T-helper 1 cell treated with Interleukin-12 subunit alpha and Interleukin-12 subunit beta and Interleukin-4 antibody, amounts not matched to agents 30 ng/mL and 1 ng/mL, for 36 hours (primary cell): ENCODE results near the gene CLNK. TPM values are rescaled to one million over a fixed set of nuclear protein-coding genes. Genes with fewer than 3 reads are reported as not detected.
"Not testable (repeated sequence)": the region's sequence is repeated elsewhere in the genome, so short reads cannot be mapped to it uniquely, and the experiment has no call there.

ENCODE experiments used
- intact Hi-C: fragments of 100-400 bp; cut with micrococcal nuclease; formaldehyde crosslinking; loops from one replicate; pipeline ENCODE4 v1.15.1; 2024
- total RNA-seq: library from RNA; stranded (reverse); gene quantifications from 2 replicates; pipeline ENCODE4 v1.2.3, GENCODE V29; 2022

CLNK gene
- total RNA-seq, 1 donor from 2014 or later: not detected

GRCh38 chr4:10582059-10582686 lies 102.4 kb downstream of the CLNK start:
- intact Hi-C loops: loop anchor here (1.0 to 5.0 kb wide), 7 partner anchors 134 to 1185 kb away; no protein-coding TSS in a partner anchor

GRCh38 chr4:10581022-10581421 lies 103.5 kb downstream of the CLNK start:
- intact Hi-C loops: loop anchor here (5.0 kb wide), 2 partner anchors 371 to 1186 kb away; no protein-coding TSS in a partner anchor

DNA sequence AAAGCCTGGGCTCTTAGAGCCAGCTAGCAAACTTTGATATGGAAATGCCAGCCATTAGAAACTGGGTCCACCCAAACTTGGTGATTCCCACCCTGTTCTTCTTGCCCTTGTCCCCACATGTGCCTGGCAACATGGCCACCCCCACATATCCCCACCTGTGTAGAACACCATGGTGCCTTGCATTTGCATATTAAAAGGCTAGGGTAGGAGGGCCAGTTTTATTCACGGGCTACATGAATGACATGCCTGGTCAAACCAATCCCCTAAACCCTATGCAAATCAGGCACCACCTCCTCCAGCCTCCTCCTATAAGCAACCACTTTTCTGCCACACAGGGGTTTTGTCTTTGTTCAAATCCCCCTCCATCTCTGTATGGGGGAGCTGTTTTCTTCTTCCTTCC lies 104.9 kb downstream of the CLNK start:
- intact Hi-C loops: loop anchor here (5.0 kb wide), 2 partner anchors 373 to 1188 kb away; no protein-coding TSS in a partner anchor

DNA sequence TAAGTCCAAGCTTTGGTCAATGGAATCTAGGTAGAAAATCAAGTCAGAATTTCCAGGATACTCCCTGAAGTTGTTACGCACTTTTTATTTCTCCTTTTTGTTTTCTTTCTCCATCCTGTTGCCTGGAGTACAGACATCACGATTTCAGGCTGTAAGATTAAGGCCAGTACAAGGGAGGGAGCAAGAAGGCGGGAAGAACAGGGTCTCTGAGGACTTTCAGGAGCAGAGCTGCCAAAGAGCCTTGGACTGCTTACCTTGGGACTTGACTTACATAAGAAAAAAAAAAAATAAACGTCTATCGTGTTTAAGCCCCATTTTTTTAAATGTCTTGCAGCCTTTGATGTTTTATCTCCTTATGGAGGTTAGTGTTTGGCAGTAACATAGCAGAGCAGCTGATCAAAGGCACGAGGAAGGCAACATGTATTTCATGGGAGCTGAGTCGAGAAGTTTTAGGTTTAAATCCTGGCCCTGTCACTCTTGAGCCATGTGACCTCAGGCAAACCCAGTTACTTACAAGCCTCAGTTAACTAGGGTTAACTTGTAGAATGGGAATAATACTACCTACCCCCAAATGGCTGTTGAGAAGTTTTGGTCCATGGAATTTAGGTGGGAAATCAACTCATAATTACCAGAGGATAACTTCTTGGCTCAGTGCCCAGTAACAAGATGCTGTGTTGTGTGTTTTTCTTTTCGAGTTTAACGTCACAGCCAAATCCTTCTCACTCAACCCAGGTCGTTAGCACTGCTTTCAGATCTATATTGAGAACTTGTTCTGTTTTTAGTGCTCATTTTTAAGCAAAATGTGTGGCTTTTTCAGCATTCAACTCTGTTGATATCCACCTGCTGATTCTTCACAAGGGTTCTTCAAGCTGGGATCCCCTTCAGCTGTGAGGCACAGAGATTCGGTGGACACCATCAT lies 106.8 kb downstream of the CLNK start:
- intact Hi-C loops: no loop called here

- intact Hi-C loops: no loop called here
Observed at GRCh38 chr4:10577018-10577417, 107.5 kb downstream of the CLNK start.

DNA sequence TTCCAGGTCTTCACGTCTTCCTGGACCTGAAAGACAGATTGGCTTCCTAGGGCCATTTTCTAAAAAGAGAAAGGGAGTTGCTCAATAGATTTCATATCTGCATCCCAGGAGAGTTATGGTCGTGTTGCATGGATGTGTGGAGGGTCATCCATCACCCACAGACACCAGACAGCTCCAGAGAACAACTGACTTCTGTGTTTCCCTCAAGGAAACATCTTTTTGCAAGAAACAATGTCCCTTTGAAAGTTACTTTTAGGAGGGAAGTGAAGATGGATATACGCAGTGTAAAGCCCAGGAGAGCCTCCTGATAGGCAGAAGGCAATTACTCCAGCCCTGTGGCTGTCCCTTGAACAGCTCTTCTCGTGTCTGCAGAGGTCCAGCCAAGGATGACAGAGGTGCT lies 108.3 kb downstream of the CLNK start:
- intact Hi-C loops: no loop called here

GRCh38 chr4:10575414-10575813 lies 109.2 kb downstream of the CLNK start:
- intact Hi-C loops: no loop called here

DNA sequence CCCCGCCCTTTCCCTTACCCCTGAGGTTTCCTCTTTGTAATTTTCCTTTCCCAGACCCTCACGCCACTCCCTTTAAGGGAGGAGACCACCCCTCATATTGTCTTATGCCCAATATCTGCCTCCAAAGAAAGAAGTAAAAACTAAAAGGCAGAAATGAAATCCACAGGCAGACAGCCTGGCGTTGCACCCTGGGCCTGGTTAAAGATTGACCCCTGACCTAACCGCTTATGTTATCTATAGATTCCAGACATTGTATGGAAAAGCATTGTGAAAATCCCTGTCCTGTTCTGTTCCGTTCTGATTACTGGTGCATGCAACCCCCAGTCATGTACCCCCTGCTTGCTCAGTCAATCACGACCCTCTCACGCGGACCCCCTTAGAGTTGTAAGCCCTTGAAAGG lies 110.0 kb downstream of the CLNK start:
- intact Hi-C loops: not testable (repeated sequence)

GRCh38 chr4:10571909-10572308 lies 112.7 kb downstream of the CLNK start:
- intact Hi-C loops: no loop called here

DNA sequence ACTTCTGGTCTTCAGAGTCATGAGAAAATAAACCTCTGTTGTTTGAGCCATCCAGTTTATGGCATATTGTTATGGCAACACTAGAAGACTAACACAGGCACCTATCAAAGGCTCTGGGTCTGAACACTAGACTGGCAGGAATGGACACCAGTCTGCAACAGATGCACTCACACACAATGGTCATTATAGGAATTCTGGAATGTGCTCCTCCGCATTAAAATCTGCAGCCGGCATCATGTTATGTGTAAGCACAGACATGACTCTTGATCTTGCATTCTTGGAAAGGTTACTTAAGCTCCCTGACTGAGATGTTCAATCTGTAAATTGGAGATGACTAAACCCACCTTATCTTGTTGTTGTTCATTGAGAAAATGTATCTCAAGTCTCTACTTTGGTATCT lies 115.1 kb downstream of the CLNK start:
- intact Hi-C loops: no loop called here

GRCh38 chr4:10567766-10568165 lies 116.8 kb downstream of the CLNK start:
- intact Hi-C loops: no loop called here

DNA sequence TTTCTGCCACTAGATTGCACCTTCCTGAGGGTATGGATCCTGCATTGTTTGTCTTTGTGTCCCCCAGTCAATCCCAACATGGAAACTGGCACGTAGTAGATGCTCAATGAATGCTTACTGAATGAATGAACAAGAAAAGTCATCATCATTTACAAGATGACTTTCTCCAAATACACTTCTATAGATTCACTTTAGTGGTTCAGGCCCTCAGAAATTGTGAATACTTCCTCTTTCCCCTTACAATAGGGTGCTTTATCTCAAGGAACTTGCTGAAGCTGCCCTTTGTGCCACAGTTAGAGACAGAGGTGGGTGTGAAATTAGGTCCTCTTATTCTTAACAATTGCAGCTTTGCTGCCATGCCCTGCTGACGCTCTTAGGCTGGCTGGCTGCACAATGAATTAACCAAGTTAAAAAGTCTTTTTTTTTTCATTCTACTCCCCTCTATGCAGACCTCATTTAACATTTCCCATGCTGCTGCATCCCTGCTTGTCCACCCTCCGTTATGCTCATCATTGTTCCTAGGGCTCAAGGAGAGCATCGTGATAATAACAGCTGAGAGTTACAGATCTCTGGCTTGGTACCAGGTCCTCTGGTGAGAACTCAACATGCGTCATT lies 119.3 kb downstream of the CLNK start:
- intact Hi-C loops: no loop called here

DNA sequence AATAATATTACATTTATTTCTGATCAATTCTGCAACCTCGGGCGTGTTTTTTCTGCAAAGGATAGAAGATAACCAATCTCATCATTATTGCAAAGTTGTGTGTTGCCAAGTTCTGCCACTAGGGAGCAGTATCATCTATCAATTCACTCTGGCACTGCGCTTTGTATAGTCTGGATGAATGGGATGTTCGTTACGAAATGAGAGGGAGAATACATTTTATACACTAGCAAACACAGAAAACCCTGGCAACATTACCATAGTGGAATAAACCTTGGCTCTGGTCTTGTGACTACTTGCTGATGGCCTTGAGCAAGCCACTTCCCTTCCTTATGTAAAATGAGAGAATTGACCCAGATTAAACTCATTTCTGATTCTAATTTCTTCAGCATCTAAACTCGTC lies 129.9 kb downstream of the CLNK start:
- intact Hi-C loops: loop anchor here (1.0 to 2.0 kb wide), 2 partner anchors 870 to 942 kb away; no protein-coding TSS in a partner anchor

- intact Hi-C loops: loop anchor here (1.0 to 2.0 kb wide), 2 partner anchors 870 to 943 kb away; no protein-coding TSS in a partner anchor
Observed at GRCh38 chr4:10554121-10554520, 130.4 kb downstream of the CLNK start.

DNA sequence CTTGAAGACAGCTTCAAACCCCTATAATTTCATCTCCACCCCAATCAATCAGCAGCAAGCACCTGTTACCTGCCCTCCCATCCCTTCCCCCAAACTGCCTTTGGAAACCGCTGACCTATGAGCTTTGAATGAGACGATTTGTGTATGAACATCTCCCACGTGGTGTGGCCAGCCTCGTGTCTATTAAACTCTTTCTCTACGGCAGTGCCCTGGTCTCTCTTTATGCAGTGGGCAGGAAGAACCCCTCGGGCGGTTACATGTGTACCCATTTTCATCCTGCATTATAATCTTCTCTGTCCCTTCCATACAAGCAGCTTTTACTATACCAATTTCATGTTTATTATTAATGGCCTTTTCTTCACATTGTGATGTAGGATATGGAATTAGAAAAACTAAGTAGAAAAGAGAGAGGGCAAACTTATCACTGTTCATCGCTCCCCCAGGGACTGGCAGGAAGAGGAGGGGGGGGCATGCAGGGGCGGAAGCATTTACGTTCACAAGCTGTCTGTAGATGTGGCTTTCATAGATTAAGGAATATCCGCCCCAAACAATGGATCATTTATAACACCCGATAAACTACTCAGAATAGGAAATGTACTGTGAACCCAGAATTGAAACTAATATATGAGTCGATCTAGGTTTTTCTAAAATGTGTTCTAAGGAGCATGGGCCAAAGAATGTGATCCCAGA lies 131.8 kb downstream of the CLNK start:
- intact Hi-C loops: no loop called here

DNA sequence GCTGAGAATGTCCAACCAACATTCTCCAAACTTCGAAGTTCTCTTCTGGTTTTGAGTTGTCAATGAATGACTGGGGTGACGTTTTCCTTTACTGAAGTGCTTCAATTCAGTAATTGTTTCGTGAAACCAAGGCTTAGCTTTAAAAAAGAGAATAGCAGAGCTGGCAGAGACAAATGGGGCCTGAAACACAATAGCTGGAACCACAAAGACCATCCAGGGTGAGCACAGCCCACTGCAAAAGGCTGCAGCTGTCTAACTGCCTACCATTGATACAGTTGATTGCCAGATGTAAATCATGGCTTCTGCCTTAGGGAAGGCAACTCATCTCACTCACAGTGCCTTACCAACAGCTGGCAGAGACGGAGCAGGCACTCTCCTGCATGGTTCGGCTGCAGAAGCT lies 148.7 kb downstream of the CLNK start:
- intact Hi-C loops: loop anchor here (5.0 kb wide), 1 partner anchor 134 kb away; no protein-coding TSS in a partner anchor

GRCh38 chr4:10534820-10535219 lies 149.7 kb downstream of the CLNK start:
- intact Hi-C loops: loop anchor here (5.0 kb wide), 1 partner anchor 133 kb away; no protein-coding TSS in a partner anchor

DNA sequence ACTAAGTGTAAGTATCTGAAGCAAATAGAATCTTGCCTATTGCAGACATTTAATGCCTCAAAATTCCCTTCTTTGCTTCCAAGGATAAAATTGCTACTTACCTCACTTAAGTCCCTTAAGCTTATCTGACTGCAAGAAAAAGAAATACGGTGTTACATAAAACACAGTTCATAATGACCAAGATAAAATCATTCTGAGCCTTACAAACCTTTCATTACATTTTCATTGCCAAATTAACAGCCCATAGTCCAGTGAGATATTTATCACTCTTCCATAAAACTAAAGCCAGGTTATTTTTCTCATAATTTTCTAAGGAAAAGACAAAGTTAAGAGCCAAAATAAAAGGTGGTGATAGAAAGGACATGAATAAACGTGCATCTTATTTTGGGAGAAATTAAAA lies 152.4 kb downstream of the CLNK start:
- intact Hi-C loops: no loop called here

GRCh38 chr4:10530137-10530786 lies 154.3 kb downstream of the CLNK start:
- intact Hi-C loops: no loop called here

DNA sequence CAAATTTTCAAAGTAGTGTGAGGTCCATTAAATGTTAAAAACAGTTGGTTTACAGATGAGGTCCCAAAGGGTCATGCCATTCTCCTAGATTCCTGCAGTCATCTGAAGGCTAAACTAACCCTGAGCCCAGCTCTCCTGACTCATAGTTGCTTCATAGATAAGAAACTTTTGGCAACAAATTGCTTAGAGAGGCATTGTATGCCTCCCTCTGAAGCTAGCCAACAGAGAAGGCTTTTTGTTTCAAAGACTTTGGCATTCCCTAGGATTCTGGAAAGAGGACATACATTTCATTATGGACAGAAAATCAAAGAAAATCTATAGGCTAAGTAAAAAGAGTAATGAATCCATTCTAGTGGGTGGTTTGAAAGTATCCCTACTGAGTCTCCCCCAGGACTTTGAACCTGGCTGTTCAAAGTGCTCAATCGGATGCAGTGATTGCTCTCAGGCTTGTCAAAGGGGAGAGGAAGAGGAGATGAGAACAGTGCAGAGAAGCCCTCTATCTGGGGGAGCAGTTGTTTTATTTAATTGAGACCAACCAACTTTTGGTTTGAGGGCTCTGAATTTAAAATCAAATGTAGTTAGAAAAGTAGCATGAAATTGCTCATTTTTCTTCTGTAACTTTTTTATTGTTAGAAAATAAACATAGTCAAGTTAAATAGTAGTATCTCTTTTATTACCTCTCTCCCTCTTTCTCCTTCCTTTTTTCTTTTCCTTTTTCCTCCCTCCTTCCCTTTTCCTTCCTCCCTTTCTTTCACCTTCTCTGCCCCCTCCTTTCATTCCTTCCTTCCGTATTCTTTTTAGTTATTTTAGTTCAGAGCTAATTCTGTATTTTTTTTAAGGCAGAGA lies 155.1 kb downstream of the CLNK start:
- intact Hi-C loops: no loop called here
